Sigmoid colon (tissue), 7 donors: Measurements from ENCODE around the gene RTKN. TPM values are rescaled to one million over a fixed set of nuclear protein-coding genes. Genes with fewer than 3 reads are reported as not detected.
"Not testable (repeated sequence)": the region's sequence is repeated elsewhere in the genome, so short reads cannot be mapped to it uniquely, and the experiment has no call there.

Experiments used
- DNase-seq: peaks from one replicate; pipeline ENCODE4 v3.0.0-alpha.2; 2019
- H3K27ac ChIP-seq, 4 donors: fragments of 200-600 bp; sonication (generic); one replicate each; pipeline ENCODE4 v1.5.1; 2016 to 2019; ENCODE audit warnings: mild to moderate bottlenecking in 1 of 4
- H3K27me3 ChIP-seq, 3 donors: fragments of 200-600 bp; sonication (generic); one replicate each; pipeline ENCODE4 v1.5.1; 2019; ENCODE audit warnings: mild to moderate bottlenecking in 1 of 3
- H3K36me3 ChIP-seq, 4 donors: fragments of 200-600 bp; sonication (generic); one replicate each; pipeline ENCODE4 v1.5.1; 2016 to 2019
- H3K4me1 ChIP-seq, 4 donors: fragments of 200-600 bp; sonication (generic); one replicate each; pipeline ENCODE4 v1.5.1; 2017 to 2019
- H3K4me3 ChIP-seq, 4 donors: fragments of 200-600 bp; sonication (generic); one replicate each; pipeline ENCODE4 v1.5.1; 2017 to 2019; ENCODE audit warnings: mild to moderate bottlenecking in 2 of 4, moderate library complexity in 1 of 4
- H3K9me3 ChIP-seq, 4 donors: fragments of 200-600 bp in 3 of 4; sonication (generic) in 3 of 4; one replicate each; pipeline versions ENCODE4 v1.5.1 to v1.6.1; 2013 to 2019
- EP300 ChIP-seq, 4 donors: sonication (generic); formaldehyde crosslinking; IDR thresholded peaks; one replicate each; pipeline ENCODE4 v1.6.1; 2017; ENCODE audit warnings: antibody characterized with exemption in 4 of 4
- POLR2A ChIP-seq, 2 donors: fragments of 450-650 bp; IDR thresholded peaks; one replicate each; pipeline ENCODE4 v1.6.1; 2016; ENCODE audit warnings: antibody characterized with exemption in 2 of 2, mild to moderate bottlenecking in 2 of 2, moderate library complexity in 2 of 2
- POLR2AphosphoS5 ChIP-seq, 4 donors: sonication (generic); formaldehyde crosslinking; IDR thresholded peaks; one replicate each; pipeline ENCODE4 v1.6.1; 2017; ENCODE audit warnings: antibody characterized with exemption in 4 of 4
- WGBS, 2 donors: extraction: QIAGEN DNeasy Blood & Tissue Kit; methylation state at CpG; one replicate each; pipeline ENCODE4 v1.1.7; 2013; 5-methylcytosine and 5-hydroxymethylcytosine counted together
- intact Hi-C: fragments of 100-400 bp; cut with DNase I; formaldehyde crosslinking; loops from one replicate; pipeline ENCODE4 v1.15.1; 2023
- polyA plus RNA-seq, 3 donors: library from polyadenylated mRNA; stranded (reverse); fragments of 200-250 nt; gene quantifications; one replicate each; pipeline ENCODE4 v1.2.3, GENCODE V29; 2013
- total RNA-seq, 4 donors: library from RNA; depleted of rRNA; stranded (reverse); fragments of >200 nt; gene quantifications; one replicate each; pipeline ENCODE4 v1.1.0, GENCODE V29; 2016
- TF ChIP-seq, protein P1 (sequence below), 4 experiments: fragments of 450-650 bp in 3 of 4; fragments of 200-600 bp in 1 of 4; IDR thresholded peaks; one replicate each; pipeline ENCODE4 v1.5.1; 2016 to 2019; ENCODE audit warnings: antibody characterized with exemption in 4 of 4, mild to moderate bottlenecking in 3 of 4, moderate library complexity in 2 of 4
- donor health status: healthy with polysubstance abuse.
- donor health status: Bipolar disorder and iron deficiency.
- donor health status: healthy.

The RTKN gene
- total and polyA plus RNA-seq, 7 donors = 13.5 to 44.6 (median 16.2) TPM

DNA sequence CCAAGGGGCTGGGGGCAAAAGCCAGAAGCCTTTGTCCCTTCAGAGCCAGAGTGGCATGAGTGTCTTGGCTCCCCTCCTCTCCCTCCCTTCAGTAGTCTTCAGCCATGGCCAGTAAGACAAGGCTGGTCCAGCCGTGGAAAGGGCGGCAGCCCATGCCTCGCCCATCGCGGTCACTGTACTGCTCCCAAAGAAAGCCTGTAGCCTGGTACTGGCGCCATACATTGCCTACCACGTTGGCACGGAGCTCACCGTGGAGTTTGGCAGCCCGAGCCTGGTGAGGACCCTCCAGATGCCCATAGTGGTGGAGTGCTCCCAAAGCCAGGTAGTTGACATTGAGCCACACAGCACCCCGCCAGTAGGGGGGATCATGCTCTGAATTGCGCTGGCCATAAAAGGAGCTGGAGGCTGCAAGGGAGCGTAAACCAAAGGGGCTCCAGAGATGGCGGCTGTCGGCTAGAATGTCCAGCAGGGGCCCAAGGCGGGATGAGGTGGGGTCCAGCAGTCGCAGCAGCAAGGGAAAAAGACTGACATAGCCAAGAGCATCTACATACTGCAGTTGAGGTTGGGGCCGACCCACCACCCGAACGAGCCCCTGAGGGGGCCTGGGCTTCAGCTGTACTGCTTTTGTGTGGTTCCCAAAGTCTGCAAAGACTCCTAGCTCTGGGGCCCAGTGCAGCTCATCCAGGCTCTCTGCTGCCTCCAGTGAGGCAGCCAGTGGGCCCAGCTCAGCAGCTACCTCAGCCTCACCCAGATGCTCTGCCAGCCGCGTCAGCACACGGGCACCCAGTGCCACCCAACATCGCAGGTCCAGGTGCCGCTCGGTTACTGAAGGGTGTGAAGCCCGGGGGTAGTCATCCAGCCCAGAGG lies 19.7 kb upstream of the RTKN start:
- 91 to 93% methylated on average over 27 of the region's 27 CpGs for WGBS, 2 donors
- Histone ChIP-seq H3K36me3 (peaks cover 7 to 21% (median 10%) of the 10 kb centered on the region in 4 donors), H3K27me3 (no peaks in the 10 kb centered on the region), H3K4me1 (peaks cover 0 to 47% (median 38%) of the 10 kb centered on the region in 4 donors), H3K9me3 (no peaks in the 10 kb centered on the region), H3K27ac (no peak overlapping the region), H3K4me3 (no peak overlapping the region)
- no peak for TF ChIP-seq POLR2AphosphoS5 (IDR thresholded peaks at IDR 0.05)
- TF ChIP-seq, protein P1, sequence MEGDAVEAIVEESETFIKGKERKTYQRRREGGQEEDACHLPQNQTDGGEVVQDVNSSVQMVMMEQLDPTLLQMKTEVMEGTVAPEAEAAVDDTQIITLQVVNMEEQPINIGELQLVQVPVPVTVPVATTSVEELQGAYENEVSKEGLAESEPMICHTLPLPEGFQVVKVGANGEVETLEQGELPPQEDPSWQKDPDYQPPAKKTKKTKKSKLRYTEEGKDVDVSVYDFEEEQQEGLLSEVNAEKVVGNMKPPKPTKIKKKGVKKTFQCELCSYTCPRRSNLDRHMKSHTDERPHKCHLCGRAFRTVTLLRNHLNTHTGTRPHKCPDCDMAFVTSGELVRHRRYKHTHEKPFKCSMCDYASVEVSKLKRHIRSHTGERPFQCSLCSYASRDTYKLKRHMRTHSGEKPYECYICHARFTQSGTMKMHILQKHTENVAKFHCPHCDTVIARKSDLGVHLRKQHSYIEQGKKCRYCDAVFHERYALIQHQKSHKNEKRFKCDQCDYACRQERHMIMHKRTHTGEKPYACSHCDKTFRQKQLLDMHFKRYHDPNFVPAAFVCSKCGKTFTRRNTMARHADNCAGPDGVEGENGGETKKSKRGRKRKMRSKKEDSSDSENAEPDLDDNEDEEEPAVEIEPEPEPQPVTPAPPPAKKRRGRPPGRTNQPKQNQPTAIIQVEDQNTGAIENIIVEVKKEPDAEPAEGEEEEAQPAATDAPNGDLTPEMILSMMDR (IDR thresholded peaks at IDR 0.05) = no peak
- TF ChIP-seq EP300 (IDR thresholded peaks at IDR 0.05) = no peak
- no peak for TF ChIP-seq POLR2A (IDR thresholded peaks at IDR 0.05)
- no peak for DNase-seq
- intact Hi-C loops = no loop called here

DNA sequence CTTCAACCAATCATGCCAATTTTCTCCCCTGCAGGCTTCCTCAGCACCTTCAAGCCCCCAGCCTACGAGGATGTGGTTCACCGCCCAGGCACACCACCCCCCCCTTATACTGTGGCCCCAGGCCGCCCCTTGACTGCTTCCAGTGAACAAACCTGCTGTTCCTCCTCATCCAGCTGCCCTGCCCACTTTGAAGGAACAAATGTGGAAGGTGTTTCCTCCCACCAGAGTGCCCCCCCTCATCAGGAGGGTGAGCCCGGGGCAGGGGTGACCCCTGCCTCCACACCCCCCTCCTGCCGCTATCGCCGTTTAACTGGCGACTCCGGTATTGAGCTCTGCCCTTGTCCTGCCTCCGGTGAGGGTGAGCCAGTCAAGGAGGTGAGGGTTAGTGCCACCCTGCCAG lies 18.4 kb upstream of the RTKN start:
- Histone ChIP-seq H3K36me3 (peaks cover 7 to 21% (median 10%) of the 10 kb centered on the region in 4 donors), H3K4me1 (peaks cover 0 to 52% (median 43%) of the 10 kb centered on the region in 4 donors)
- DNase-seq, intact Hi-C loops, H3K4me3 ChIP-seq, H3K9me3 ChIP-seq, H3K27me3 ChIP-seq, H3K27ac ChIP-seq: not testable (repeated sequence)
- 81 to 89% methylated on average over 10 of the region's 10 CpGs for WGBS, 2 donors

DNA sequence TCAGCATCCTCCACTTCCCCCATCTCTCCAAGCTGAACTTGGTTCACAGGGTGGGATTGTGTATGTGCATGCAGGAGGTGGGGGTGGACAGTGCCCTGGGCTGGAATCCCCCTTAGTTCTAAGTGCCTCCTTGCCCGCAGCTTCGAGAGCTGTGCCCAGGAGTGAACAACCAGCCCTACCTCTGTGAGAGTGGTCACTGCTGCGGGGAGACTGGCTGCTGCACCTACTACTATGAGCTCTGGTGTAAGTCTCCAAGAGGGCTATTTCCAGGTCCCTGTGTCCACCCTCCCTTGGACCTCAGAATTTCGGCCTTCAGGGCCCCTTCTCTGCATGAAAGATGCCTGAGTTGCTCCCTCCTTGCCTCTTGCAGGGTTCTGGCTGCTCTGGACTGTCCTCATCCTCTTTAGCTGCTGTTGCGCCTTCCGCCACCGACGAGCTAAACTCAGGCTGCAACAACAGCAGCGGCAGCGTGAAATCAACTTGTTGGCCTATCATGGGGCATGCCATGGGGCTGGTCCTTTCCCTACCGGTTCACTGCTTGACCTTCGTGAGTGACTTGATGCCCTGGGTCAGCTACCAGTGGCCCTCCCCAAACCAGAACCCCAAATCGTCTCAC lies 17.9 kb upstream of the RTKN start:
- TF ChIP-seq POLR2AphosphoS5 (IDR thresholded peaks at IDR 0.05) = peak in 1 of 4 donors; percentile 4
- H3K4me1 ChIP-seq = peaks cover 0 to 51% (median 43%) of the 10 kb centered on the region in 4 donors
- not testable (repeated sequence) for H3K9me3 ChIP-seq, H3K27me3 ChIP-seq, H3K27ac ChIP-seq, H3K4me3 ChIP-seq, DNase-seq
- H3K36me3 ChIP-seq = peaks cover 7 to 21% (median 10%) of the 10 kb centered on the region in 4 donors
- WGBS, 2 donors = 77 to 85% methylated on average over 13 of the region's 13 CpGs
- intact Hi-C loops = loop anchor here (5.0 kb wide), 1 partner anchor 722 kb away; the partner anchor contains the start of gene TPRKB

DNA sequence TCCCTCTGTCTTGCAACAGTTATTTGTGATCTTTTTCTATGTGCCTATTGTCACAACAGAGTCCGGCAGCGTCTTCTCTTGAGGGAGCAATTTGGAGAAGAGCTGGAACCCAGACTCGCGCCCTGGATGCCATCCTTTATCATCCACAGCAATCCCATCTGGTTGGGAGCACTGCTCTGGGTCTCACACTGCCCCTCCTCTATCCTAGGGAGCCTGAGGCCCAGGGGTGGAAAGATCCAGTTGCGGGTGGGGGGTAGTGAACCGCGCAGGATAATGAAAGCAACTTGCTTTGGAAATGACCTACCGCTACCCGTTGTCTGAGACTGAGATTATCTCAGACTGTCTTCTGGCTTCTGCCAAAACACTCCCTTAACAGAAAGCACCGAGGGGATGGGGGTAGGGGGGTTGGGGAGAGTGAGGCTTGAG lies 17.2 kb upstream of the RTKN start:
- Histone ChIP-seq H3K4me1 (peaks cover 0 to 45% (median 39%) of the 10 kb centered on the region in 4 donors), H3K9me3 (no peaks in the 10 kb centered on the region), H3K27ac (peak overlapping the region; percentile 77 to 84 (median 80)), H3K27me3 (no peaks in the 10 kb centered on the region), H3K36me3 (peaks cover 7 to 21% (median 10%) of the 10 kb centered on the region in 4 donors), H3K4me3 (peak overlapping the region; percentile 57 to 83 (median 68))
- DNase-seq = no peak
- no peak for TF ChIP-seq POLR2AphosphoS5 (IDR thresholded peaks at IDR 0.05)
- TF ChIP-seq, protein P1 (IDR thresholded peaks at IDR 0.05) = no peak
- 1 to 4% methylated on average over 10 of the region's 10 CpGs for WGBS, 2 donors
- intact Hi-C loops = loop anchor here (5.0 kb wide), 1 partner anchor 722 kb away; the partner anchor contains the start of gene TPRKB

DNA sequence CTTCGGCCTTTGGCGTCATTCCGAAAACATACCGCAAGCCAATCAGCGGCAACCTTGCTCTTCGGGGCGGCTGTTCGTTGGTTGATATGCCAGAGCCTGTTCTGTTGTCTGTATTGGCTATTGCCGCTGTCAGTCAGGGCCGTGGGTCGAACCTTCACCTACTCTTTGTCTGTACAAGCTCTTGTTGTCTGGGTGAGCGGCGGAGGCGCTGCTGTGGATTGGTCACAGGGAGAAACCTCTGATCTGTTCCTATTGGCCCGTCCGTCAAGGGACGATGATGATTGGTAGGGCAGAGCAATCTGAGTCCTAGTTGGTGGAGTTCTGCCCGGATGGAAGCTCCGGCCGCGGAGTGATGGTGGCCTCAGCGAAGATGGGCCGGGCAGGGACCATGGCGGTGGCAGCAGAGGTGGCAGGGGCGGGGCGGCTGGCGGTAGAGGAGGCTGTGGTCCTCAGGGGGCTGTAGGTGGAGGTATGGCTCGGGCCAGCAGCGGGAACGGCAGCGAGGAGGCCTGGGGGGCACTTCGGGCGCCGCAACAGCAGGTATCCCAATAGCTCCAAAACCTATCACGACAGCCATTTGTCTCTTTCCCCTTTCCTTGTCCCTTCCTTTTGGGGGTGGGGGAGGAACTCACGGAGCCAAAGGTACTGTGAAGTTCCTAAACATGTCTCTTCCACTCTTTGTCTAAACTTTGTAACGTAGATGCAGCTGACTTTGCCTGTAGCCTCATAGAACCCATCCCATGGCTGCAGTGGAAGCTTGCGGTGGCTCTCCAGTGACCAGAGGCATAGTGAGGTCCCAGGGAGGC lies 16.6 kb upstream of the RTKN start, which contains the start of gene WBP1:
Gene WBP1 (plus strand): TSS at position 307 of the 806 bp plus-strand sequence. CDS start 165 bp downstream, at position 472.
- DNase-seq = peak; percentile 100
- Histone ChIP-seq H3K9me3 (no peaks in the 10 kb centered on the region), H3K27ac (peak within 1 kb of the TSS; percentile 90 to 98 (median 98)), H3K36me3 (peaks cover 7 to 21% (median 10%) of the 10 kb centered on the region in 4 donors), H3K4me3 (peak within 1 kb of the TSS; percentile 63 to 83 (median 68)), H3K4me1 (peaks cover 0 to 40% (median 37%) of the 10 kb centered on the region in 4 donors), H3K27me3 (no peaks in the 10 kb centered on the region)
- TF ChIP-seq POLR2AphosphoS5 (IDR thresholded peaks at IDR 0.05) = peak; percentile 1 to 59 (median 38)
- TF ChIP-seq, protein P1 (IDR thresholded peaks at IDR 0.05) = no peak
- TF ChIP-seq EP300 (IDR thresholded peaks at IDR 0.05) = no peak
- peak in 1 of 2 donors; percentile 48 for TF ChIP-seq POLR2A (IDR thresholded peaks at IDR 0.05)
- WGBS, 2 donors = 1% methylated on average over 38 of the region's 38 CpGs
- intact Hi-C loops = loop anchor here (5.0 kb wide), 1 partner anchor 721 kb away; the partner anchor contains the start of gene TPRKB
